ENCODE results near the gene ANKH. TPM values are rescaled to one million over a fixed set of nuclear protein-coding genes. Genes with fewer than 3 reads are reported as not detected.

The ANKH gene
- total and polyA plus RNA-seq, 2 of the 13 experiments (the other 11 are each of a cell fraction or from before 2014, with no cell fraction given) = 25.0 to 36.0 TPM

GRCh38 chr5:14739538-14739937 lies 132.0 kb downstream of the ANKH start:
- no peak overlapping the region for H3K9ac ChIP-seq (ENCODE audit: insufficient read depth, low read depth, low read length)
- no peak overlapping the region for H3K4me3 ChIP-seq (replicated peaks in 1 of 3; ENCODE audit: insufficient read depth in 1 of 3, low read depth in 2 of 3, low read length in 3 of 3)
- ChIA-PET POLR2A (no interaction called here), CTCF (ENCODE audit: low intra/inter-chr PET ratio, low total read pairs) (no interaction called here)
- H3K79me2 ChIP-seq (ENCODE audit: insufficient read depth, low read length) = no peaks in the 10 kb centered on the region
- no peaks in the 10 kb centered on the region for H3K9me3 ChIP-seq (ENCODE audit: low read length)
- TF ChIP-seq ZNF24 (IDR thresholded peaks at IDR 0.05) (no peak), THAP11 (CRISPR knock-in tag; IDR thresholded peaks at IDR 0.05) (no peak), ZNF598 (CRISPR knock-in tag; IDR thresholded peaks at IDR 0.05; ENCODE audit: borderline replicate concordance) (no peak), ATF7-NPFF (CRISPR knock-in tag; IDR thresholded peaks at IDR 0.05; ENCODE audit: low read depth) (no peak), ZFP41 (CRISPR knock-in tag; IDR thresholded peaks at IDR 0.05; ENCODE audit: borderline replicate concordance) (no peak), ZNF772 (CRISPR knock-in tag; IDR thresholded peaks at IDR 0.05) (no peak), HDAC6 (IDR thresholded peaks at IDR 0.05; ENCODE audit: low read depth, low read length) (no peak), ZNF33B (CRISPR knock-in tag; IDR thresholded peaks at IDR 0.05) (no peak), ZSCAN22 (CRISPR knock-in tag; IDR thresholded peaks at IDR 0.05) (no peak)
- ATAC-seq = no peak
- H3K27me3 ChIP-seq (ENCODE audit: control insufficient read depth in 1 of 2, insufficient read depth in 2 of 2, low read length in 2 of 2) = no peaks in the 10 kb centered on the region
- H3K27ac ChIP-seq (ENCODE audit: extremely low read length, insufficient read depth, low read length) = no peak overlapping the region
- H4K20me1 ChIP-seq (ENCODE audit: insufficient read depth, low read length) = no peaks in the 10 kb centered on the region
- no peak for FAIRE-seq
- no peak overlapping the region for H2AFZ ChIP-seq (ENCODE audit: low read length)
- H3K4me1 ChIP-seq (ENCODE audit: insufficient read depth, low read length) = peaks cover 12% of the 10 kb centered on the region
- BruUV-seq (replicated peaks) = no TSS peak
- H3K4me2 ChIP-seq (ENCODE audit: low read depth, low read length) = no peak overlapping the region
- WGBS (ENCODE audit: low lambda C conversion rate) = 100% methylated on average over 3 of the region's 3 CpGs
- intact Hi-C loops (cut with micrococcal nuclease; ENCODE audit: unreplicated experiment) = no loop called here
- in situ Hi-C loops (cut with HindIII; ENCODE audit: extremely low pct_ligation_motif_present, low pct_unique_long_range_greater_than_20kb) = no loop called here
- H3K36me3 ChIP-seq (replicated peaks in 1 of 2; ENCODE audit: control insufficient read depth in 1 of 2, insufficient read depth in 2 of 2, low read length in 2 of 2) = peaks cover 1 to 31% of the 10 kb centered on the region in 2 experiments; a peak in 3 of 5 replicates
- no peak for DNase-seq (ENCODE audit: low spot score)

DNA sequence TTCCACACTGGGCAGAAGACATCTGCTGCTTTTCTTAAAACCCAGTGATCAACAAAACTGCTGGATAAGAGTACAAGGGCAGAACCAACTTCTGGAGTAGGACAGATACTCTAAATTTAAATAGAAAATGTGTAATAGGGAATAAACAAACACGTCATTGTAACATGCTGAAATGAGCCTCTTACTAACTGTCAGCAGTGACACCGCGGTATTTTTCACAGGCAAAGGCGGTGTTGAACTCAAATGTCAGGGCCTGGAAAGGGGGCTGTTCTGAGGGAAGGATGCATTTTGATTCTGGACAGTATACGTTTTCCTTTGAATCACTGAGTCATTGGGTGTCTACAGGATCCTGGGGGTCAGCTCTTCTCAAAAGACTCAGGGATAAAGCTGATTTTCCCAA lies 133.5 kb downstream of the ANKH start:
- no TSS peak for BruUV-seq (replicated peaks)
- WGBS (ENCODE audit: low lambda C conversion rate) = 100% methylated on average over 5 of the region's 5 CpGs
- Histone ChIP-seq H4K20me1 (ENCODE audit: insufficient read depth, low read length) (no peaks in the 10 kb centered on the region), H3K9ac (ENCODE audit: insufficient read depth, low read depth, low read length) (no peak overlapping the region), H3K9me3 (ENCODE audit: low read length) (no peaks in the 10 kb centered on the region), H3K4me1 (ENCODE audit: insufficient read depth, low read length) (peaks cover 7% of the 10 kb centered on the region), H2AFZ (ENCODE audit: low read length) (no peak overlapping the region), H3K27me3 (ENCODE audit: control insufficient read depth in 1 of 2, insufficient read depth in 2 of 2, low read length in 2 of 2) (no peaks in the 10 kb centered on the region), H3K4me2 (ENCODE audit: low read depth, low read length) (no peak overlapping the region), H3K79me2 (ENCODE audit: insufficient read depth, low read length) (no peaks in the 10 kb centered on the region), H3K36me3 (replicated peaks in 1 of 2; ENCODE audit: control insufficient read depth in 1 of 2, insufficient read depth in 2 of 2, low read length in 2 of 2) (peaks cover under 1 to 41% of the 10 kb centered on the region in 2 experiments; a peak in 3 of 5 replicates), H3K4me3 (replicated peaks in 1 of 3; ENCODE audit: insufficient read depth in 1 of 3, low read depth in 2 of 3, low read length in 3 of 3) (no peak overlapping the region), H3K27ac (ENCODE audit: extremely low read length, insufficient read depth, low read length) (no peak overlapping the region)
- TF ChIP-seq, protein P1, sequence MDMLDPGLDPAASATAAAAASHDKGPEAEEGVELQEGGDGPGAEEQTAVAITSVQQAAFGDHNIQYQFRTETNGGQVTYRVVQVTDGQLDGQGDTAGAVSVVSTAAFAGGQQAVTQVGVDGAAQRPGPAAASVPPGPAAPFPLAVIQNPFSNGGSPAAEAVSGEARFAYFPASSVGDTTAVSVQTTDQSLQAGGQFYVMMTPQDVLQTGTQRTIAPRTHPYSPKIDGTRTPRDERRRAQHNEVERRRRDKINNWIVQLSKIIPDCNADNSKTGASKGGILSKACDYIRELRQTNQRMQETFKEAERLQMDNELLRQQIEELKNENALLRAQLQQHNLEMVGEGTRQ (IDR thresholded peaks at IDR 0.05; ENCODE audit: low read depth, low read length) = no peak
- TF ChIP-seq, protein P1 (CRISPR knock-in tag; IDR thresholded peaks at IDR 0.05; ENCODE audit: borderline replicate concordance) = no peak
- TF ChIP-seq, protein P2, sequence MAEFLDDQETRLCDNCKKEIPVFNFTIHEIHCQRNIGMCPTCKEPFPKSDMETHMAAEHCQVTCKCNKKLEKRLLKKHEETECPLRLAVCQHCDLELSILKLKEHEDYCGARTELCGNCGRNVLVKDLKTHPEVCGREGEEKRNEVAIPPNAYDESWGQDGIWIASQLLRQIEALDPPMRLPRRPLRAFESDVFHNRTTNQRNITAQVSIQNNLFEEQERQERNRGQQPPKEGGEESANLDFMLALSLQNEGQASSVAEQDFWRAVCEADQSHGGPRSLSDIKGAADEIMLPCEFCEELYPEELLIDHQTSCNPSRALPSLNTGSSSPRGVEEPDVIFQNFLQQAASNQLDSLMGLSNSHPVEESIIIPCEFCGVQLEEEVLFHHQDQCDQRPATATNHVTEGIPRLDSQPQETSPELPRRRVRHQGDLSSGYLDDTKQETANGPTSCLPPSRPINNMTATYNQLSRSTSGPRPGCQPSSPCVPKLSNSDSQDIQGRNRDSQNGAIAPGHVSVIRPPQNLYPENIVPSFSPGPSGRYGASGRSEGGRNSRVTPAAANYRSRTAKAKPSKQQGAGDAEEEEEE (CRISPR knock-in tag; IDR thresholded peaks at IDR 0.05; ENCODE audit: borderline replicate concordance) = no peak
- no peak for TF ChIP-seq SALL1 (CRISPR knock-in tag; IDR thresholded peaks at IDR 0.05)
- DNase-seq (ENCODE audit: low spot score) = no peak
- ChIA-PET CTCF (ENCODE audit: low intra/inter-chr PET ratio, low total read pairs) (no interaction called here), POLR2A (no interaction called here)
- no peak for ATAC-seq
- in situ Hi-C loops (cut with HindIII; ENCODE audit: extremely low pct_ligation_motif_present, low pct_unique_long_range_greater_than_20kb) = no loop called here
- no peak for FAIRE-seq
- intact Hi-C loops (cut with micrococcal nuclease; ENCODE audit: unreplicated experiment) = no loop called here
